GM18858 (cell line): Measurements from ENCODE around the gene FBXL19.
A peak's percentile ranks its signal among the peaks of the same experiment; 100 is the strongest.
"Not testable (repeated sequence)": the region's sequence is repeated elsewhere in the genome, so short reads cannot be mapped to it uniquely, and the experiment has no call there.

Source experiments
- ATAC-seq: cut with Tn5 transposase; IDR thresholded peaks from one replicate; pipeline ENCODE4 v1.9.1; 2021; ENCODE audit not compliant: unreplicated experiment

Gene FBXL19

DNA sequence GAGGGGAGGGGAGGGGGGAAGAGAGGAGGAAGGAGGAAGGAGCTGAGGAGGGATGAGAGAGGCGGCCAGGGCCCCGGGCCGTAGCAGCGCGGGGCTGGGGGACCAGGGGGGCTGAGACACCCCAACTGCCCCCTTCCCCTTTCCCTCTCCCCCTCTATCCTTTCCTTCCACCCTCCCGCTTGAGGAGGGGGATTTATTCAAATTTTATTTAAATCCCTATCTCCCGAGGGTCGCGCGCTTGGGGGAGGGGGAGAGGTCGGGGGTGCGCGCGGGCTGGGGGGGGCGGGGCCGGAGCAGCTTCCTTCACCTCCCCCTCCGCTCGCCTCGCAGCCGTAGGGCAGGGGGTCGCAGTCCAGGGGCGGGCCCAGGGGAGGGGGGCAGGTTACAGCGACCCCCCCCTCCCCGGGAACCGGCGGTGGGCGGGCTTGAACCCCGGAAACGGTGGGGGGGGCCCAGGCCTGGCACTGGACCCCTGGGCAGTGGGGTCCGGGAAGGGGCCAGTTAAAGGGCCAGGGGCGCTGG lies at the start of gene FBXL19:
Gene FBXL19, plus strand, starts transcription at position 19 of the 522 bp plus-strand sequence. CDS start 2,183 bp downstream, outside the sequence.
- no peak for ATAC-seq

- ATAC-seq: no peak
Measured at GRCh38 chr16:30874244-30874820, 49.0 kb upstream of the FBXL19 start.

DNA sequence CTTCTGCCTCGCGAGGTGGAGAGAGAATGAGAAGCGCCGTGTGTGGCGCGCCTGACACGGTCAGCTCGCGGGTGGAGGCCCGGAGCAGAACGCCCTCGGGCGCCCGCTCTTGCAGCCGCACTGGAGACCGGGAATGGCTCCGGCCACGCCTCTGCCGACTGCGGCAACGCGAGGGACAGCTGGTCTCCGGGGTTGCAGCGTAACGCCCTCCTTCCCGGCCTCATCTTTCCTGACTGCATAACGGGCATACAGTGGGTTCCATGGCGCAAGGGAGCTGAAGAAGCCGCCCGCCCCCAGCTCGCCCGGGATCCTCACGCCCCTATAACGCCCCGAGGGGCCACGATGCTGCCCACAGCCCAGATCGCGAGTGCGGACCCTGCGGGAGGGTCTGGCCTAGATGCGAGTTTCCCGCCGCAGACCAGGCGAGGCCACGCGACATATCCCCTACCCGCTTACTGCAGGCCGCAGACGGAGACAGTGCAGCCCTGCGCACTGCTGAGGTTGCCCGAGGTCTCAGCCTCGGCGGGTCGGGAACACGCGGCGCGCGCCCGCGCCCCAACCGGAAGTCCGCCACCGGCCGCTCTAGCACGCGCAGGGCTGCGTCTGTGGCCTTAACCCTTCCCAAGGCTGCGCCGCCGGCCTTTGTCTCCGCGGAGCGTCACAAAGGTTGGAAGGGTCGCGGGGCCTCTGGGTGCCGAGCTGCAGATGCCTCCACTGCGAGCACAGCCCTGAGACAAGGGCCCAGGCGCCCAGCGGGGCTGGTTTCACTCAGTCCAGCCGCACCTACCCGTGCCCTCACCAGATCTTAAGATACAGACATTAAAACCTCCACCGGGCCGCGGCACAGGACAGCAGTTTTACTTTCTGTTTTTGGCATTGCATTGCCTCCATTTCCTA lies 48.3 kb upstream of the FBXL19 start:
- peak; percentile 57 for ATAC-seq

GRCh38 chr16:30875871-30876801 lies 47.2 kb upstream of the FBXL19 start:
- ATAC-seq: peak; percentile 26

DNA sequence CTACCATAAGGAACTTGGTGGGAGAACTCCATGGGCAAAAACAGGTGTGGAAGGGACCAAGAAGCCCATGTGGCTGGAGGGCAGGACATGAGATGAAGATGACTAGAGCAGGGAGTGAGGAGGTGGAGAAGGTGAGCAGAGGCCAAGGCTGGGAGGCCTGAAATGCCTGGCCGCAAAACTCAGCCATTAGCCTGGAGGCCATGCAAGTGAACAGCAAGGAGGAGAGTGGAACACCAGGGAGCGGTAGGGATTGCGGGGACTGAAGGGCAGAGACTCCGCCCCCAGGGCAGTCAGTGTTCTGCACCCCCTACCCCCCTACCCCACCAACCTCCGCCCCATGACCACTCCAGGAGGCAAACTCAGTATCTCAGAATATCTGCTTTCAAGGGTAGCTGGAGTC lies 46.5 kb upstream of the FBXL19 start:
- ATAC-seq: no peak

GRCh38 chr16:30882429-30883310 lies 40.7 kb upstream of the FBXL19 start:
- no peak for ATAC-seq

GRCh38 chr16:30884760-30885159 lies 38.6 kb upstream of the FBXL19 start:
- no peak for ATAC-seq

GRCh38 chr16:30885196-30885595 lies 38.2 kb upstream of the FBXL19 start:
- ATAC-seq: no peak

DNA sequence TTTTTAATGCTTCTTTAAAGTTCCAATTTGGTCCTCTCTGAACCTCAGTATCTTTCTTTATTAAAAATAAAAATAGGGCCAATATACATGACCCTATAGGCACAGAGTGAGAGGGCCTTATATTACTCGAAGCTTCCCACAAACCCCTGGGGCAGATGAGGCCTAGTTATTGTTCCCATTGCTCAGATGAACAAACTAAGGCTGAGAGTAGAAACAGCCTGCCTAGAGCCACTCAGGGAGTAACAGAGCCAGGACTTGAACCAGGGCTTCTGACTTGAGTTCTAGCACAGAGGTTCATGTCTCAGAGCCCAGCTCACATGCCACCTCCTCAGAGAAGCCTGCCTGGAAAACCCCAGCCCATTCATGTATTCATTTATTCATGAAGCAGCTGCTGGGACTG lies 37.2 kb upstream of the FBXL19 start:
- ATAC-seq: no peak

DNA sequence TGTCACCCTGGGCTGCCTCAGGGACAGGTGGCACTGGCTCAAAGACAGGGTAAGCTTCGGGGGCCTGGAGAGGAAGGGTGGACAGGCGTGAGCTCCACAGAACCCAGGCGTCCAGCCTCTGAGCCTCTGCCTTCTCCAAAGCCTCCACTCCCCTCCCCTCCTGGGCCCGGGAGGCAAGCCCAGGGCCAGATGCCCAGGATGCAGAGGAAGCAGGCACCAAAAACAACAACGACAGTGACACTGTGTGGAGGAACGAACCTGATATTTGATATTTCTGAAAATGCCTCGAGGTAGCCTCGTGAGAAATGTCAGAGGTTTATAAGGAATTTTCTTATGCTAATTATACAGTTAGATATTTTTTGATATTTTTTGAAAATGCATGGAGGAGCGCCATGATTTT lies 35.4 kb upstream of the FBXL19 start:
- no peak for ATAC-seq

GRCh38 chr16:30888856-30889499 lies 34.4 kb upstream of the FBXL19 start:
- no peak for ATAC-seq

DNA sequence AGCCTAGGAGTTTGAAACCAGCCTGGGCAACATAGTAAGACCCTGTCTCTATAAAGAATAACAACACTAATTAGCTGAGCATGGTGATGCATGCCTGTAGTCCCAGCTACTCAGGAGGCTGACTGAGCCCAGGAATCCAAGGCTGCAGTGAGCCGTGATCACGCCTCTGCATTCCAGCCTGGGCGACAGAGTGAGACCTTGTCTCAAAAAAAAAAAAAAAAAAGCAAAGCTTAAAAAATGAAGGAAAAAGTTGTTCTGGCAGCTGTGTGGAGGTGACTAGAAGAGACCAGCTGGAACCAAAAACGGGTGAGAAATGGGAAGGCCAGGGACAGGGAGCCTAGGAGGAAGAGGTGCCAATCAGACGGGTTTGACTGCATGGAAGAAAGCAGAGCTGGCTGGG lies 33.7 kb upstream of the FBXL19 start:
- no peak for ATAC-seq

GRCh38 chr16:30891043-30891823 lies 32.1 kb upstream of the FBXL19 start:
- ATAC-seq: not testable (repeated sequence)

- ATAC-seq: no peak
Measured at GRCh38 chr16:30892670-30893416, 30.5 kb upstream of the FBXL19 start.

DNA sequence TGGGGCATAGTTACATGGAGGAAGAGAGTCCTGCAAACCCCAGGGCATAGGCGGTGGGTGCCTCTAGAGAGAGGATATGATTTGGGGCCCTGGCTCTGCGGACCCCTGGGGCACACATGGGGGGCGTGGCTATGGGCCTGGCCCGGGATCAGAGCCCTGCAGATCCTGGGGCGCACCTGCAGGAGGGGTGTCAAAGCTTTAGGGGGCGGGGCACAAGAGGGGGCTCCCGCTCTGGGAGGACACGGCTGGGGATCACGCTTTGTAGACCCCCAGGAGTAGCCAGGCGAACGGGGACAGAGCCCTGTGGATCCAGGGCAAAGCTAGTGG lies 30.0 kb upstream of the FBXL19 start:
- ATAC-seq: no peak

DNA sequence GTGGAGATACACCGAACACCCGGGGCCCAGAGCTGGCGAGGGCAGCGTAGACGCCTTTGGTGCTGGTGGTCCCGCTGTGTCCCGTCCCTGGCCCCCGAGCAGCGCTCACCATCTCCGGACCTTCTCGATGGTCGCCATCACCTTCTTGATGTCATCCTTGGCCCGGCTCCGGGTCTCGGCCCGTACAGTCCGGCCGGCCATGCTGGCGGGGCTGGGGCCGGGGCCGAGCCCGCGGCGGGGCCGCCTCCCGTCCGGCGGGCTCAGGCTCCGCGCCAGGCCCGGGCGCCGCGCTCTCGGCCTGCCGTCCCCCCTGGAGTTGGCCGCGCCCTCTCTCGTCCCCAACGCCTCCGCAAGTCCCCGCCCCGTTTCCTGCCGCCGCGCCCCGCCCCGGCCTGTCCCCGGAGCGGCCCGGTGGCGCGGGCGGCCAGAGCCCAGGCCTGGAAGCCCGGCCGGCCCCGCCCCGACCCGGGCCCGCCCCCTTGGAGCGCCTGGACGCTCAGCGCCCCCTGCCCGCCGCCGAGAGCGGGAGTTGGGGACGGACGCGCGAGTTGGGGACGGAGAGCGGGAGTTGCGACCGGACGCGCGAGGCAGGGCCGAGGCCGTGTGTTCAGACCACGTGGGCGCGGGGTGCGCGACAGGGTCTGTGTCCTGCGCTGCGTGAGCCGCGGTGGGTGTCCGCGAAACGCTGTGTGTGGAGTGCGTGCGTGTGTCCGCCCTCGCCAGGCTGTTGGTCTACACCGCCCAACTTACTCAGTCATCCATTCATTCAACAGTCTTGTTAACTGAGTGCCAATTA lies 29.4 kb upstream of the FBXL19 start, which contains the start of gene BCL7C:
Gene BCL7C, minus strand, starts transcription at position 334 of the 796 bp plus-strand sequence. Its CDS starts 133 bp downstream, at position 201.
- peak; percentile 42 for ATAC-seq
